Epithelial cell of proximal tubule (primary cell): ENCODE data around the gene DAAM1. TPM values are rescaled to one million over a fixed set of nuclear protein-coding genes. Genes with fewer than 3 reads are reported as not detected.

Experiments
- DNase-seq: peaks from one replicate; pipeline ENCODE4 v3.0.0-alpha.2; 2011; ENCODE audit warnings: low read depth
- H3K4me3 ChIP-seq: 2 replicates; pipeline ENCODE4 v1.5.1; 2011; ENCODE audit warnings: low read depth, mild to moderate bottlenecking, low read length
- total RNA-seq: library from RNA; depleted of rRNA; stranded (reverse); fragments of >200 nt; gene quantifications from 2 replicates; pipeline ENCODE4 v1.2.3, GENCODE V29; 2015
- TF ChIP-seq, protein P1 (sequence below): conservative IDR thresholded peaks from 2 replicates; pipeline ENCODE4 v1.5.1; 2012; ENCODE audit warnings: low read depth, mild to moderate bottlenecking, low read length

DAAM1 gene
- total RNA-seq, 1 donor from 2014 or later = 17.5 TPM

DNA sequence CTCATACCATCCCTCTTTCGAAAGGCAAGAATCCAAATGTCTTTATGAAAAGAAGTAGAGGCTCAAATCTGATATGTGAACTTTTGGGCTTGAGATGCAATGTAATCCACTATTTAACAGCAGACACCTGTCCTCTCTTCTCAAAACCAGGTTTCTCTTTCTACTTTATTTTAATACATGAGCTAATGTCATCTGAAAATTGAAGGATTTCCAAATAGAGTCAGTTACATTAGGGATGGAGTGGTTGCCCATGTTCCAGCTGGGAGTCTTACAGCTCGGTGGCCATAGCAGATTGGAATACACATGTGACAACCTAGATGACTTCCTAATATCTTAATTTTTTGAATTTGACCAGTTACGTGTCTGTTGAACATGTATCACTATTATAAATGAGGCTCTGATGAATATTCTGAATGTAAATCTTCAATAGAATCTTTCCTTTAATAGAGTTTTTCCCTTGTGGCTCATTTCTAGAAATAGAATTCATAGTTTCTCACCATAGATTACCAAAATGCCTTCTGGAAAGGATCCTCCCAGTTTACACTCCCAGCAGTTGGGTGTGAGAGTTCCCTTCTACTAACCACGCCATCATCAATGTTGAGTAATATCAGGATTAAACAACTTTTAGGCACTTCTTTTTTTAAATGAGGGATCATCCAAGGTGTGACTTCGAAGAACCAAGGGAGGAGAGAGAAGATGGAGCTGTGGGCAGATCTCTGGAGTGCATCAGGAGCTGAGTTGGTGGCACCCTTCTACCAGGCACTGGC lies 227.6 kb downstream of the DAAM1 start:
- H3K4me3 ChIP-seq = no peak overlapping the region
- TF ChIP-seq, protein P1, sequence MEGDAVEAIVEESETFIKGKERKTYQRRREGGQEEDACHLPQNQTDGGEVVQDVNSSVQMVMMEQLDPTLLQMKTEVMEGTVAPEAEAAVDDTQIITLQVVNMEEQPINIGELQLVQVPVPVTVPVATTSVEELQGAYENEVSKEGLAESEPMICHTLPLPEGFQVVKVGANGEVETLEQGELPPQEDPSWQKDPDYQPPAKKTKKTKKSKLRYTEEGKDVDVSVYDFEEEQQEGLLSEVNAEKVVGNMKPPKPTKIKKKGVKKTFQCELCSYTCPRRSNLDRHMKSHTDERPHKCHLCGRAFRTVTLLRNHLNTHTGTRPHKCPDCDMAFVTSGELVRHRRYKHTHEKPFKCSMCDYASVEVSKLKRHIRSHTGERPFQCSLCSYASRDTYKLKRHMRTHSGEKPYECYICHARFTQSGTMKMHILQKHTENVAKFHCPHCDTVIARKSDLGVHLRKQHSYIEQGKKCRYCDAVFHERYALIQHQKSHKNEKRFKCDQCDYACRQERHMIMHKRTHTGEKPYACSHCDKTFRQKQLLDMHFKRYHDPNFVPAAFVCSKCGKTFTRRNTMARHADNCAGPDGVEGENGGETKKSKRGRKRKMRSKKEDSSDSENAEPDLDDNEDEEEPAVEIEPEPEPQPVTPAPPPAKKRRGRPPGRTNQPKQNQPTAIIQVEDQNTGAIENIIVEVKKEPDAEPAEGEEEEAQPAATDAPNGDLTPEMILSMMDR = no peak
- no peak for DNase-seq

GRCh38 chr14:59417311-59417710 lies 228.8 kb downstream of the DAAM1 start:
- DNase-seq = no peak
- TF ChIP-seq, protein P1 = no peak
- no peak overlapping the region for H3K4me3 ChIP-seq

GRCh38 chr14:59419303-59419702 lies 230.8 kb downstream of the DAAM1 start:
- TF ChIP-seq, protein P1 = no peak
- no peak overlapping the region for H3K4me3 ChIP-seq
- no peak for DNase-seq
